ENCODE results near the gene NDUFAF8. TPM values are rescaled to one million over a fixed set of nuclear protein-coding genes. Genes with fewer than 3 reads are reported as not detected.

NDUFAF8 gene
- total RNA-seq, 1 experiment from 2014 or later = 60.1 TPM

GRCh38 chr17:81218459-81218858 lies 20.7 kb upstream of the NDUFAF8 start:
- no CpG with 5 or more reads among the region's 13 CpGs for WGBS (ENCODE audit: extremely low coverage, insufficient read length, low lambda C conversion rate)
- no peaks in the 10 kb centered on the region for H3K9me3 ChIP-seq (ENCODE audit: control insufficient read depth, low read depth, low read length)
- H3K27me3 Mint-ChIP-seq (ENCODE audit: low read depth) = peaks cover 2% of the 10 kb centered on the region; the same call in 1 of the 2 replicates

More at GRCh38 chr17:81218459-81218858, 20.7 kb upstream of the NDUFAF8 start:
- no peak for DNase-seq
- peaks cover 11% of the 10 kb centered on the region for H3K23me2 ChIP-seq (ENCODE audit: insufficient read length, low read depth, low read length, poor library complexity, severe bottlenecking)
- no peak overlapping the region for H3K14ac ChIP-seq (ENCODE audit: insufficient read depth, low read length)
- no peaks in the 10 kb centered on the region for H3K79me2 ChIP-seq (ENCODE audit: insufficient read depth, low read length)
- H3K4me3 Mint-ChIP-seq = no peak overlapping the region
- no peak overlapping the region for H4K8ac ChIP-seq (replicated peaks; ENCODE audit: insufficient read length, low read depth, low read length)
- H3K23ac ChIP-seq (ENCODE audit: insufficient read length, low read depth, low read length) = no peak overlapping the region
- H3K9me3 Mint-ChIP-seq = no peaks in the 10 kb centered on the region
- no peaks in the 10 kb centered on the region; the same call in 1 of the 2 replicates for H3K4me1 ChIP-seq (ENCODE audit: insufficient read depth, low read length)
- no peak overlapping the region for H4K5ac ChIP-seq (ENCODE audit: insufficient read length, low read depth, low read length)
- no peak overlapping the region for H3K4me2 ChIP-seq (ENCODE audit: insufficient read depth, insufficient read length, low read length)
- no peak overlapping the region for H2BK5ac ChIP-seq (ENCODE audit: insufficient read length, low read length)
- H3K4me1 Mint-ChIP-seq = peaks cover 10 to 11% of the 10 kb centered on the region in 2 experiments
- H3K79me1 ChIP-seq (ENCODE audit: insufficient read depth, low read depth, low read length, poor library complexity, severe bottlenecking) = peaks cover 6% of the 10 kb centered on the region
- no peak overlapping the region for H2BK120ac ChIP-seq (ENCODE audit: low read depth, low read length, poor library complexity, severe bottlenecking)
- no peak overlapping the region for H4K91ac ChIP-seq (ENCODE audit: insufficient read length, low read depth, low read length)
- no peak overlapping the region for H2BK15ac ChIP-seq (ENCODE audit: low read depth, low read length)
- no peaks in the 10 kb centered on the region for H3K27me3 ChIP-seq (ENCODE audit: insufficient read depth, low read length)
- H3K56ac ChIP-seq (ENCODE audit: insufficient read length, low read depth, low read length) = no peak overlapping the region
- H3K9ac ChIP-seq (ENCODE audit: extremely low read depth, insufficient read length, low read length) = no peak overlapping the region
- H2AFZ ChIP-seq (ENCODE audit: low read length) = no peak overlapping the region
- no peaks in the 10 kb centered on the region for H4K20me1 ChIP-seq (ENCODE audit: control insufficient read depth, insufficient read depth, insufficient read length)
- no peak overlapping the region for H3K27ac Mint-ChIP-seq
- no peak overlapping the region for H3K4ac ChIP-seq (ENCODE audit: low read depth, low read length)
- H2BK12ac ChIP-seq (ENCODE audit: insufficient read length, low read depth, low read length) = no peak overlapping the region
- no peak overlapping the region for H3T11ph ChIP-seq (ENCODE audit: low read length)
- no peak overlapping the region for H2AK5ac ChIP-seq (ENCODE audit: insufficient read length, low read length)
- no peak overlapping the region for H3K18ac ChIP-seq (ENCODE audit: insufficient read length, low read depth, low read length)
- H3K27ac ChIP-seq (ENCODE audit: insufficient read length, low read depth, low read length) = no peak overlapping the region
- H3K36me3 Mint-ChIP-seq (ENCODE audit: insufficient read depth in 1 of 3, low read depth in 3 of 3) = peaks cover 4 to 22% (median 18%) of the 10 kb centered on the region in 3 experiments
- no peak overlapping the region for H2BK20ac ChIP-seq (ENCODE audit: low read depth, low read length, poor library complexity, severe bottlenecking)
- no peak for TF ChIP-seq CTCF (conservative IDR thresholded peaks at IDR 0.05)
